C4-2B (cell line): Measurements from ENCODE around the gene CITED4.
A peak's percentile ranks its signal among the peaks of the same experiment; 100 is the strongest.

Source experiments
- H3K27ac ChIP-seq: fragments of 450-650 bp; 2 replicates; pipeline ENCODE4 v1.5.1; 2017
- ZFX ChIP-seq: fragments of 450-650 bp; IDR thresholded peaks from 2 replicates; pipeline ENCODE4 v1.6.1; 2017
- TF ChIP-seq, protein P1 (sequence below): fragments of 450-650 bp; conservative IDR thresholded peaks from 2 replicates; pipeline ENCODE4 v1.5.1; 2017; ENCODE audit warnings: mild to moderate bottlenecking

The CITED4 gene

DNA sequence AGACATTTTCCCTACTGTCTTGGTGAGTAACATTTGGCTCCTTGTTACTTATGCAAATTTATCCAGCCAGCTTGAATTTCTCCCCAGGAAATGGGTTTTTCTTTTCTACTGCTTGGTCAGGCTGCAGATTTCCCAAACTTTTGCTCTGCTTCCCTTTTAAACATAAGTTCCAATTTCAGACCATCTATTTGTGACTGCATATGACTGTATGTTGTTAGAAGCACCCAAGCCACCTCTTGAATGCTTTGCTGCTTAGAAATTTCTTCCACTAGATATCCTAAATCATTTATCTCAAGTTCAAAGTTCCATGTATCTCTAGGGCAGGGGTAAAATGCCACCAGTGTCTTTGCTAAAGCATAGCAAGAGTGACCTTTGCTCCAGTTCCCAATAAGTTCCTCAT lies 32.3 kb upstream of the CITED4 start:
- no peak overlapping the region for H3K27ac ChIP-seq
- TF ChIP-seq, protein P1, sequence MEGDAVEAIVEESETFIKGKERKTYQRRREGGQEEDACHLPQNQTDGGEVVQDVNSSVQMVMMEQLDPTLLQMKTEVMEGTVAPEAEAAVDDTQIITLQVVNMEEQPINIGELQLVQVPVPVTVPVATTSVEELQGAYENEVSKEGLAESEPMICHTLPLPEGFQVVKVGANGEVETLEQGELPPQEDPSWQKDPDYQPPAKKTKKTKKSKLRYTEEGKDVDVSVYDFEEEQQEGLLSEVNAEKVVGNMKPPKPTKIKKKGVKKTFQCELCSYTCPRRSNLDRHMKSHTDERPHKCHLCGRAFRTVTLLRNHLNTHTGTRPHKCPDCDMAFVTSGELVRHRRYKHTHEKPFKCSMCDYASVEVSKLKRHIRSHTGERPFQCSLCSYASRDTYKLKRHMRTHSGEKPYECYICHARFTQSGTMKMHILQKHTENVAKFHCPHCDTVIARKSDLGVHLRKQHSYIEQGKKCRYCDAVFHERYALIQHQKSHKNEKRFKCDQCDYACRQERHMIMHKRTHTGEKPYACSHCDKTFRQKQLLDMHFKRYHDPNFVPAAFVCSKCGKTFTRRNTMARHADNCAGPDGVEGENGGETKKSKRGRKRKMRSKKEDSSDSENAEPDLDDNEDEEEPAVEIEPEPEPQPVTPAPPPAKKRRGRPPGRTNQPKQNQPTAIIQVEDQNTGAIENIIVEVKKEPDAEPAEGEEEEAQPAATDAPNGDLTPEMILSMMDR: no peak
- no peak for TF ChIP-seq ZFX

DNA sequence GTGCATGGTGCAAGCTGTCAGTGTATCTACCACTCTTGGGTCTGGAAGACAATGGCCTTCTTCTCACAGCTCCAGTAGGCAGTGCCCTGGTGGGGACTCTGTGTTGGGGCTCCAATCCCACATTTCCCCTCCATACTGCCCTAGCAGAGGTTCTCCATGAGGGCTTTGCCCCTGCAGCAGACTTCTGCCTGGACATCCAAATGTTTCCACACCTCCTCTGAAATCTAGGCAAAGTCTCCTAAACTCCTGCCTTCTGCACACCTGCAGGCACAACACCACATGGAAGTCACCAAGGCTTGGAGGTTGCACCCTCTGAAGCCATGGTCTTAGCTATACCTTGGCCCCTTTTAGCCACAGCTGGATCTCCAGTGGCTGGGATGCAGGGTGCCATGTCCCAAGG lies 31.8 kb upstream of the CITED4 start:
- H3K27ac ChIP-seq: no peak overlapping the region
- no peak for TF ChIP-seq ZFX
- TF ChIP-seq, protein P1: no peak

DNA sequence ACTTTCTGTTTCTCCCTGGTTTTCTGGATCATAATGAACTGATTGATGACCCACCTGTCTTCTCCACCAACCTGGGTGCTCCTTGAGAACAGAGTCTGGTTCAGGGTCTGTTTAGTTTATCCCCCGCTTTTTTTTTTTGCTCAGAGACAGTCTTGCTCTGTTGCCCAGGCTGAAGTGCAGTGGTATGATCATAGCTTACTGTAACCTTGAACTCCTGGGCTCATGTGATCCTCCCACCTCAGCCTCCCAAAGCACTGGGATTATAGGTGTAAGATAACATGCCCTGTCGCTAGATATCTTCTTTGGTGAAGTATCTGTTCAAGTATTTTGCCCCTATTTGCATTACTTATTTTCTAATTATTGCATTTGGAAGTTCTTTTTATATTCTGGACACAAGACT lies 30.2 kb upstream of the CITED4 start:
- H3K27ac ChIP-seq: no peak overlapping the region
- TF ChIP-seq, protein P1: no peak
- no peak for TF ChIP-seq ZFX

DNA sequence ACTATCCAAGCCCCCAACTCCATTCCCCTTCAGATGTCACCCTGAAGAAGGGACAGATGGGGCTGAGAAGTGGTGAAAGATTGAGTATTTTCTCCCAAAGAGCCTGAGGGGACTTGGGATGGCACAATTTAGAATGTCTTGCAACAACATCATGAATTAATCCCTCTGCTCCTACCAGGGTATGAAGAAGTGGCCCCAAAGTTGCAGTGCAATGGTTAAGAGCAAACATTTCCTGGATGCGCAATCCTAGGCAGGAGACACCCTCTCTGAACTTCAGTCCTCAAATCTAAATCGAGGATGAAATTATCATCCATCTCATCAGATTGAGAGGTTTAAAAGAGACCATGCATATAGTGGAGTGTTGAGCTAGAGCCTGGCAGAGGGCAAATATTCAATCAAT lies 28.6 kb upstream of the CITED4 start:
- TF ChIP-seq, protein P1: no peak
- TF ChIP-seq ZFX: no peak
- no peak overlapping the region for H3K27ac ChIP-seq

DNA sequence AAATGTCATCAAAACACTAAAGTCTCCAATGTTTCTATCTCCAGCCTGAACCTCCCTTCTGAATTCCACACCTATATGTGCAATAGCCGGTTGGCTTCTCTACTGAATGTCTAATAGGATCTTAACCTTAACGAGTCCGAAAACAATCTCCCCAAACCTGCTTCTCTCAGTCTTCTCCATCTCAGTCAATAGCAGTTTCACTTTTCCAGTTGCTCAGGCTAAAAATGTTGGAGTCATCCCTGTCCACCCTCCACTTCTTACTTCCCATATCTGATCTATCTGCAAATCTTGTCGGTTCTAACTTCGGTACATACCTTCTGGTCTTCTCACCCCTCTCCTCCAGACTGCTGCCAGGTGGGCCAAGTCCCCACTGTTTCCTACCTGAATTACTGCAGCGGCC lies 25.5 kb upstream of the CITED4 start:
- H3K27ac ChIP-seq: no peak overlapping the region

DNA sequence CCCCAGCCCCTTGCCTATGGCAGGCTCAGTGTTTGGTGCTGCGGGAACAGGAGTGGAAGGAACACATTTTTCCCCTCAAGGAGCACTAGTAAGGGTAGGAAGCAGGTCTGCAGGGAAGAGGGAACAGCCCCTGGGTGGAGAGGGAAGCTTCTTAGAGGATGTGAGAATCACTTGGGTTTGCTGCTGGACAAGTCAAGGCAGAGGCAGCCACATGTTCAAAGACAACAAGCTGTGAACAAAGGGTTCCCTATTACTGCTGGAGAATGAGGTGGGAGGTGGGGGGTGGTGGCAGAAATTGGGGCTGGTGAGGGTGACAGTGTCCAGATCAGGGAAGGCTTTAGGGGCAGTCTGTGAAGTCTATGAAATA lies 24.8 kb upstream of the CITED4 start:
- no peak overlapping the region for H3K27ac ChIP-seq
- TF ChIP-seq ZFX: no peak
- TF ChIP-seq, protein P1: no peak

More for the DNA sequence above, 25.5 kb upstream of the CITED4 start:
- no peak for TF ChIP-seq ZFX
- TF ChIP-seq, protein P1: no peak

DNA sequence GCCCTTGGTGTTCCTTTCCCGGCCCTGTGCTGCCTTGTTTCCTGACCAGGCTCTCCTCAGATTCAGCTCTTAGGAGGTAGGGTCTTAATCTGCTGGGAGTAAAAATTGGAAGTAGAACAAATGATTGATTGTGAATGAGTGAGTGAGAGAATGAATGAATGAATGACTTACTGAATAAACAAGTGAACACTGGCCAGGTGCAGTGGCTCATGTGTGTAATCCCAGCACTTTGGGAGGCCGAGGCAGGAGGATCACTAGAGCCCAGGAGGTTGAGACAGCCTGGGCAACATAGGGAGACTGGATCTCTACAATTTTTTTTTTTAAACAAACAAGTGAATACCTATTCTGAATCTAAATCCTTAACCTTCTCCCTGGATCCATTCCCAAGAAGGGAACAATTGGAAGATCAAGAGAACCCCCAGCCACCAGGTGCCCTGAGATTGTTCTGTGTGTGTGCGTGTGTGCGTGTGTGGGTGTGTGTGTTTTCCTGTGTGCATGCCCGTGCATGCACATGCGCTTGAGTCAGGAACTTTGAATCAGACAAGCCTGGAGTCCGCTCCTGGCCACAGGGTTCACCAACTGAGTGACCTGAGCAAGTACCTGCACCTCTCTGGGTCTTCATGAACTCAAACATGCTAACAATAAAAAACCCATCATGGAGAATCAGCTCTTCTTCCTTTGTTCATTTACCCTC lies 24.3 kb upstream of the CITED4 start:
- 0 out of 2 replicates have a peak overlapping the region, but pooled peaks have one; percentile 4 for H3K27ac ChIP-seq
- no peak for TF ChIP-seq ZFX
- TF ChIP-seq, protein P1: no peak
